H1 (cell line): ENCODE measurements around the gene LRRC28.

Experiments
- BACH1 ChIP-seq: IDR thresholded peaks from 2 replicates; pipeline ENCODE4 v1.6.1; 2012; ENCODE audit warnings: low read length, improper control_type of control experiment
- BCL11A ChIP-seq, 2 experiments: IDR thresholded peaks; one replicate each; pipeline ENCODE4 v1.6.1; 2011; ENCODE audit warnings: low read depth in 2 of 2, low read length in 2 of 2, mild to moderate bottlenecking in 2 of 2
- CBX8 ChIP-seq: fragments of 300-800, 300-1000 bp; sonication (generic); IDR thresholded peaks from 2 replicates; pipeline ENCODE4 v1.7.1; 2016; ENCODE audit warnings: low read depth, low read length, borderline replicate concordance
- EZH2 ChIP-seq: fragments of 200-600 bp; sonication (generic); IDR thresholded peaks from 2 replicates; pipeline ENCODE4 v1.7.1; 2012; ENCODE audit warnings: low read depth, mild to moderate bottlenecking, moderate library complexity, low read length, inconsistent platforms; ENCODE audit not compliant: severe bottlenecking
- POLR2AphosphoS5 ChIP-seq: IDR thresholded peaks from 2 replicates; pipeline ENCODE4 v1.6.1; 2011; ENCODE audit warnings: low read depth, low read length
- SIN3A ChIP-seq, 2 experiments: IDR thresholded peaks in 1 of 2; conservative IDR thresholded peaks in 1 of 2; 2 replicates each; pipeline ENCODE4 v1.6.1; 2011 to 2012; ENCODE audit warnings: low read length in 2 of 2, improper control_type of control experiment in 1 of 2, low read depth in 1 of 2, mild to moderate bottlenecking in 1 of 2
- YY1 ChIP-seq: IDR thresholded peaks from 2 replicates; pipeline ENCODE4 v1.6.1; 2011; ENCODE audit warnings: low read depth, mild to moderate bottlenecking, low read length
- ZNF274 ChIP-seq: IDR thresholded peaks from 2 replicates; pipeline ENCODE4 v1.7.0; 2012; ENCODE audit warnings: low read length, borderline replicate concordance; ENCODE audit errors: extremely low read depth
- TF ChIP-seq, protein P1 (sequence below), 3 experiments: IDR thresholded peaks; 1 replicate in 2 of 3; 2 replicates in 1 of 3; pipeline versions ENCODE4 v1.5.1 to v1.6.1; 2011; ENCODE audit warnings: low read length in 3 of 3, mild to moderate bottlenecking in 3 of 3, inconsistent platforms in 2 of 3, low read depth in 1 of 3, moderate library complexity in 1 of 3; ENCODE audit not compliant: insufficient read depth in 1 of 3; ENCODE audit errors: control extremely low read depth in 1 of 3
- TF ChIP-seq, protein P2 (sequence below): IDR thresholded peaks from 2 replicates; pipeline ENCODE4 v1.6.1; 2012; ENCODE audit warnings: inconsistent platforms

GRCh38 chr15:99253381-99254090 is 2.3 kb downstream of the LRRC28 start:
- no peak for TF ChIP-seq POLR2AphosphoS5
- TF ChIP-seq YY1, result no peak
- no peak for TF ChIP-seq SIN3A (conservative IDR thresholded peaks at IDR 0.05 in 1 of 2, IDR thresholded peaks at IDR 0.05 in 1 of 2; ENCODE audit: low read depth in 1 of 2, low read length in 2 of 2)
- TF ChIP-seq, protein P1, sequence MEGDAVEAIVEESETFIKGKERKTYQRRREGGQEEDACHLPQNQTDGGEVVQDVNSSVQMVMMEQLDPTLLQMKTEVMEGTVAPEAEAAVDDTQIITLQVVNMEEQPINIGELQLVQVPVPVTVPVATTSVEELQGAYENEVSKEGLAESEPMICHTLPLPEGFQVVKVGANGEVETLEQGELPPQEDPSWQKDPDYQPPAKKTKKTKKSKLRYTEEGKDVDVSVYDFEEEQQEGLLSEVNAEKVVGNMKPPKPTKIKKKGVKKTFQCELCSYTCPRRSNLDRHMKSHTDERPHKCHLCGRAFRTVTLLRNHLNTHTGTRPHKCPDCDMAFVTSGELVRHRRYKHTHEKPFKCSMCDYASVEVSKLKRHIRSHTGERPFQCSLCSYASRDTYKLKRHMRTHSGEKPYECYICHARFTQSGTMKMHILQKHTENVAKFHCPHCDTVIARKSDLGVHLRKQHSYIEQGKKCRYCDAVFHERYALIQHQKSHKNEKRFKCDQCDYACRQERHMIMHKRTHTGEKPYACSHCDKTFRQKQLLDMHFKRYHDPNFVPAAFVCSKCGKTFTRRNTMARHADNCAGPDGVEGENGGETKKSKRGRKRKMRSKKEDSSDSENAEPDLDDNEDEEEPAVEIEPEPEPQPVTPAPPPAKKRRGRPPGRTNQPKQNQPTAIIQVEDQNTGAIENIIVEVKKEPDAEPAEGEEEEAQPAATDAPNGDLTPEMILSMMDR (IDR thresholded peaks at IDR 0.05; ENCODE audit: control extremely low read depth in 1 of 3, insufficient read depth in 1 of 3, low read depth in 1 of 3, low read length in 3 of 3), result no peak
- TF ChIP-seq, protein P2, sequence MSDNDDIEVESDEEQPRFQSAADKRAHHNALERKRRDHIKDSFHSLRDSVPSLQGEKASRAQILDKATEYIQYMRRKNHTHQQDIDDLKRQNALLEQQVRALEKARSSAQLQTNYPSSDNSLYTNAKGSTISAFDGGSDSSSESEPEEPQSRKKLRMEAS, result no peak
- TF ChIP-seq CBX8, result no peak
- no peak for TF ChIP-seq EZH2
- TF ChIP-seq BACH1, result no peak
- no peak for TF ChIP-seq BCL11A (IDR thresholded peaks at IDR 0.05; ENCODE audit: low read depth in 2 of 2, low read length in 2 of 2)
- no peak for TF ChIP-seq ZNF274
